Endodermal cell (in vitro differentiated cells): ENCODE results near the gene RANGRF. TPM values are rescaled to one million over a fixed set of nuclear protein-coding genes. Genes with fewer than 3 reads are reported as not detected.

Experiments used
- DNase-seq: peaks from one replicate; pipeline ENCODE4 v3.0.0-alpha.2; 2017
- H3K27ac ChIP-seq: 2 replicates; pipeline ENCODE4 v1.5.1; 2013; ENCODE audit warnings: mild to moderate bottlenecking, low read depth, low read length, moderate library complexity
- H3K27me3 ChIP-seq: 2 replicates; pipeline ENCODE4 v1.6.1; 2013; ENCODE audit warnings: mild to moderate bottlenecking, low read length, moderate library complexity; ENCODE audit not compliant: insufficient read depth, control insufficient read depth, poor library complexity, severe bottlenecking
- H3K36me3 ChIP-seq: 2 replicates; pipeline ENCODE4 v1.7.0; 2013; ENCODE audit warnings: mild to moderate bottlenecking, low read length, moderate library complexity; ENCODE audit not compliant: control insufficient read depth, insufficient read depth
- H3K4me1 ChIP-seq: one replicate; pipeline ENCODE4 v1.7.0; 2013; ENCODE audit warnings: low read length; ENCODE audit not compliant: control insufficient read depth, insufficient read depth
- H3K4me3 ChIP-seq: 2 replicates; pipeline ENCODE4 v1.5.1; 2013; ENCODE audit warnings: mild to moderate bottlenecking, low read length, moderate library complexity
- H3K9ac ChIP-seq: 2 replicates; pipeline ENCODE4 v1.6.1; 2013; ENCODE audit warnings: mild to moderate bottlenecking, low read length, moderate library complexity; ENCODE audit not compliant: poor library complexity, severe bottlenecking; ENCODE audit errors: extremely low read depth
- H3K9me3 ChIP-seq: 2 replicates; pipeline ENCODE4 v1.6.1; 2013; ENCODE audit warnings: mild to moderate bottlenecking, low read length, moderate library complexity; ENCODE audit not compliant: control insufficient read depth
- H3K27ac Mint-ChIP-seq: 2 replicates; pipeline ENCODE4 v1.8.0; 2020; ENCODE audit warnings: mixed read lengths
- H3K27me3 Mint-ChIP-seq: 2 replicates; pipeline ENCODE4 v1.8.0; 2021; ENCODE audit warnings: mild to moderate bottlenecking, mixed read lengths; ENCODE audit not compliant: insufficient read depth
- H3K36me3 Mint-ChIP-seq: 2 replicates; pipeline ENCODE4 v1.8.0; 2020; ENCODE audit warnings: low read depth, mixed read lengths
- H3K4me1 Mint-ChIP-seq: 2 replicates; pipeline ENCODE4 v1.8.0; 2020; ENCODE audit warnings: mixed read lengths
- H3K4me3 Mint-ChIP-seq: 2 replicates; pipeline ENCODE4 v1.8.0; 2020; ENCODE audit warnings: mild to moderate bottlenecking, moderate library complexity, mixed read lengths
- H3K9me3 Mint-ChIP-seq: 2 replicates; pipeline ENCODE4 v1.8.0; 2020; ENCODE audit warnings: mild to moderate bottlenecking, mixed read lengths
- WGBS, 2 experiments: methylation state at CpG; one replicate each; pipeline versions ENCODE4 v1.1.5 to v1.1.7; 2013; ENCODE audit warnings: missing lambda C conversion rate in 2 of 2, mixed read lengths in 1 of 2; ENCODE audit not compliant: insufficient coverage in 1 of 2, insufficient read length in 1 of 2; 5-methylcytosine and 5-hydroxymethylcytosine counted together
- total RNA-seq, 2 donors: library from RNA; stranded (reverse); fragmentation: NEBNext Ultra II Directional in 1 of 2; extraction: Animal tissue kit (Norgen Biotek cat#: 25700) in 1 of 2; gene quantifications; 2 replicates in 1 of 2; 3 replicates in 1 of 2; pipeline ENCODE4 v1.2.1, GENCODE V29; 2021
- TF ChIP-seq, protein P1 (sequence below): fragments of 200-600 bp; sonication (generic); conservative IDR thresholded peaks from 2 replicates; pipeline ENCODE4 v1.5.0; 2021; ENCODE audit warnings: antibody characterized with exemption, mild to moderate bottlenecking

Gene RANGRF
- total RNA-seq, 2 donors from 2014 or later, result 34.0 to 36.3 TPM

DNA sequence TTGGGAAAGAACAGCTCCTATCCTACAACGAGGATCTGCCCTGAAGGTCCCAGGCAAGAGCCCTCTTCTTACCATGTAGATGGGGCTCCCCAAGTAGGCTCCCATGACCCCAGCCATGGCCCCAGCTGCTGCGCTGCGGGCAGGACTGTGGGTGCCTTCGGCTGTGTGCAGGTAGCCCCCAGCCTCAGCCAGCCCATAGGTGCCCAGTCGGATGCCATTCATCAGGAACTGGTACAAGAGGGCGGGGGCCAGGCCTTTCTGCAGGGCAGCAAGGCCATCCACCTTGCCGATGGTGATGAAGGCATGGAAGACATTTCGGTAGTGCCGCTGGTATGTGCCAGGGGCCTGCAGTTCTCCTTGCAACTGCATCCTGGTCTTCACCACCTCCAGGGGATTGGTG, 5.9 kb downstream of the RANGRF start:
- H3K27me3 ChIP-seq, result no peaks in the 10 kb centered on the region
- peak overlapping the region; percentile 77 for H3K4me3 Mint-ChIP-seq
- WGBS, 2 experiments, result 90 to 96% methylated on average over 5 to 9 of the region's 9 CpGs
- DNase-seq, result no peak
- H3K9me3 ChIP-seq, result no peaks in the 10 kb centered on the region
- H3K4me3 ChIP-seq, result peak overlapping the region; percentile 87
- peaks cover 8% of the 10 kb centered on the region for H3K27me3 Mint-ChIP-seq
- no peaks in the 10 kb centered on the region for H3K9me3 Mint-ChIP-seq
- H3K4me1 Mint-ChIP-seq, result peaks cover 14% of the 10 kb centered on the region
- no peaks in the 10 kb centered on the region for H3K36me3 ChIP-seq
- no peak overlapping the region for H3K27ac Mint-ChIP-seq
- TF ChIP-seq, protein P1, sequence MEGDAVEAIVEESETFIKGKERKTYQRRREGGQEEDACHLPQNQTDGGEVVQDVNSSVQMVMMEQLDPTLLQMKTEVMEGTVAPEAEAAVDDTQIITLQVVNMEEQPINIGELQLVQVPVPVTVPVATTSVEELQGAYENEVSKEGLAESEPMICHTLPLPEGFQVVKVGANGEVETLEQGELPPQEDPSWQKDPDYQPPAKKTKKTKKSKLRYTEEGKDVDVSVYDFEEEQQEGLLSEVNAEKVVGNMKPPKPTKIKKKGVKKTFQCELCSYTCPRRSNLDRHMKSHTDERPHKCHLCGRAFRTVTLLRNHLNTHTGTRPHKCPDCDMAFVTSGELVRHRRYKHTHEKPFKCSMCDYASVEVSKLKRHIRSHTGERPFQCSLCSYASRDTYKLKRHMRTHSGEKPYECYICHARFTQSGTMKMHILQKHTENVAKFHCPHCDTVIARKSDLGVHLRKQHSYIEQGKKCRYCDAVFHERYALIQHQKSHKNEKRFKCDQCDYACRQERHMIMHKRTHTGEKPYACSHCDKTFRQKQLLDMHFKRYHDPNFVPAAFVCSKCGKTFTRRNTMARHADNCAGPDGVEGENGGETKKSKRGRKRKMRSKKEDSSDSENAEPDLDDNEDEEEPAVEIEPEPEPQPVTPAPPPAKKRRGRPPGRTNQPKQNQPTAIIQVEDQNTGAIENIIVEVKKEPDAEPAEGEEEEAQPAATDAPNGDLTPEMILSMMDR, result no peak
- peaks cover 5% of the 10 kb centered on the region for H3K36me3 Mint-ChIP-seq
- peaks cover 9% of the 10 kb centered on the region for H3K4me1 ChIP-seq
- H3K27ac ChIP-seq, result no peak overlapping the region
- H3K9ac ChIP-seq, result peak overlapping the region; percentile 34

DNA sequence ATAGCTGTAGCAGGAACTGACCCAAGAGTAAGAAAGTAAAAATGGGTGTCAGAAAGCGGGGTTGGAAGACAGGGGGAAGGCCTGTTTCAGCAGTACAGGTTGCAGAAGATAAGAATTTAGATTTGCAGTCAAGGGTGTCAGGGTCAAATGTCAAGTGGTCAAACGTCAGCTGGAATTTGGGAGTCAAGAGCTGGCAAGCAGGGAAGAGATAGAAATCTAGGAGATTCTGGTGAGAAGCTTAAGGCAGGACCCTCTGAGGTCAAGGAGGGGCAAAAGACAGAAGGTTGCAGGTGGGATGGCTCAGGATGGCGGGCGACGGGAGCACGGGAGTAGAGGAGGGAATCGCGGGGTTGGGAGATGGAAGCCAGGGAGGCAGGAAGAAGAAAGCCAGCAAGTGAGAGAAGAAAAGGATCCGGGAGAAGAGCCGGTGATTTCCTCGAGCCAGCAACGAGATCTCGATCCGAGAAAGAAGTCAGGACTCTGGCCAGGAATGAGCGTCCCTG, 6.4 kb downstream of the RANGRF start:
- Mint-ChIP-seq H3K9me3 (no peaks in the 10 kb centered on the region), H3K4me3 (peak overlapping the region; percentile 77), H3K36me3 (peaks cover 5% of the 10 kb centered on the region), H3K4me1 (peaks cover 14% of the 10 kb centered on the region), H3K27me3 (peaks cover 8% of the 10 kb centered on the region), H3K27ac (peak overlapping the region; percentile 89)
- H3K4me3 ChIP-seq, result peak overlapping the region; percentile 87
- no peaks in the 10 kb centered on the region for H3K27me3 ChIP-seq
- H3K27ac ChIP-seq, result peak overlapping the region; percentile 29
- H3K9ac ChIP-seq, result peak overlapping the region; percentile 34
- DNase-seq, result no peak
- TF ChIP-seq, protein P1, result no peak
- H3K9me3 ChIP-seq, result no peaks in the 10 kb centered on the region
- WGBS, 2 experiments, result 29 to 35% methylated on average over 14 to 15 of the region's 15 CpGs
- no peaks in the 10 kb centered on the region for H3K36me3 ChIP-seq
- peaks cover 6% of the 10 kb centered on the region for H3K4me1 ChIP-seq

DNA sequence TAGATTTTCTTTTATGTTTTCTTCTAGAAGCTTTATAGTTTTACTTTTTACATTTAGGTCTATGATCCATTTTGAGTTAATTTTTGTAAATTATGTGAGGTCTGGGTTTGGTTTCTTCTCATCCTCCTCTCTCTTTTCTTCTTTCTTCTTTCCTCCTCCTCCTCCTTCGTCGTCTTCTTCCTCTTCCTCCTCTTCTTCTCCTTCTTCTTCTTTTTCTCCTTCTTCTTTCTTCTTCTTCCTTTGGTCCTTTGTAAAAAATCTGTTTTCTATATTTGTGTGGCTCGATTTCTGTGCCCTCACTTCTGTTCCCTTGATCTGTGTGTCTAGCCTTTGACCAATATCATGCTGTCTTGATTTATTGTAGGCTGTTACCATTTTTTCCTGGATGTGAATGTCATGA, 11.8 kb downstream of the RANGRF start:
- H3K4me3 Mint-ChIP-seq, result no peak overlapping the region
- Histone ChIP-seq H3K4me1 (no peaks in the 10 kb centered on the region), H3K9ac (no peak overlapping the region), H3K27ac (no peak overlapping the region), H3K4me3 (no peak overlapping the region), H3K36me3 (no peaks in the 10 kb centered on the region), H3K27me3 (no peaks in the 10 kb centered on the region), H3K9me3 (no peaks in the 10 kb centered on the region)
- WGBS, 2 experiments, result 78 to 100% methylated on average over 1 to 3 of the region's 3 CpGs
- no peaks in the 10 kb centered on the region for H3K4me1 Mint-ChIP-seq
- H3K36me3 Mint-ChIP-seq, result no peaks in the 10 kb centered on the region
- H3K9me3 Mint-ChIP-seq, result no peaks in the 10 kb centered on the region
- TF ChIP-seq, protein P1, result no peak
- peaks cover 8% of the 10 kb centered on the region for H3K27me3 Mint-ChIP-seq
- H3K27ac Mint-ChIP-seq, result no peak overlapping the region
- DNase-seq, result no peak
